Mammary epithelial cell (primary cell): ENCODE results near the gene SCGN.

ENCODE experiments used
- EZH2 ChIP-seq: IDR thresholded peaks from 2 replicates; pipeline ENCODE4 v1.6.1; 2012; ENCODE audit warnings: low read length, inconsistent platforms, borderline replicate concordance
- TF ChIP-seq, protein P1 (sequence below), 2 donors: IDR thresholded peaks in 1 of 2; conservative IDR thresholded peaks in 1 of 2; 2 replicates each; pipeline ENCODE4 v1.5.1; 2011 to 2012; ENCODE audit warnings: inconsistent platforms in 2 of 2, low read length in 2 of 2, mild to moderate bottlenecking in 2 of 2, control low read depth in 1 of 2, low read depth in 1 of 2; ENCODE audit not compliant: insufficient read depth in 1 of 2; ENCODE audit errors: extremely low read depth in 1 of 2

- TF ChIP-seq, protein P1, sequence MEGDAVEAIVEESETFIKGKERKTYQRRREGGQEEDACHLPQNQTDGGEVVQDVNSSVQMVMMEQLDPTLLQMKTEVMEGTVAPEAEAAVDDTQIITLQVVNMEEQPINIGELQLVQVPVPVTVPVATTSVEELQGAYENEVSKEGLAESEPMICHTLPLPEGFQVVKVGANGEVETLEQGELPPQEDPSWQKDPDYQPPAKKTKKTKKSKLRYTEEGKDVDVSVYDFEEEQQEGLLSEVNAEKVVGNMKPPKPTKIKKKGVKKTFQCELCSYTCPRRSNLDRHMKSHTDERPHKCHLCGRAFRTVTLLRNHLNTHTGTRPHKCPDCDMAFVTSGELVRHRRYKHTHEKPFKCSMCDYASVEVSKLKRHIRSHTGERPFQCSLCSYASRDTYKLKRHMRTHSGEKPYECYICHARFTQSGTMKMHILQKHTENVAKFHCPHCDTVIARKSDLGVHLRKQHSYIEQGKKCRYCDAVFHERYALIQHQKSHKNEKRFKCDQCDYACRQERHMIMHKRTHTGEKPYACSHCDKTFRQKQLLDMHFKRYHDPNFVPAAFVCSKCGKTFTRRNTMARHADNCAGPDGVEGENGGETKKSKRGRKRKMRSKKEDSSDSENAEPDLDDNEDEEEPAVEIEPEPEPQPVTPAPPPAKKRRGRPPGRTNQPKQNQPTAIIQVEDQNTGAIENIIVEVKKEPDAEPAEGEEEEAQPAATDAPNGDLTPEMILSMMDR (conservative IDR thresholded peaks at IDR 0.05 in 1 of 2, IDR thresholded peaks at IDR 0.05 in 1 of 2; ENCODE audit: extremely low read depth in 1 of 2, insufficient read depth in 1 of 2, low read depth in 1 of 2, low read length in 2 of 2), result no peak
- TF ChIP-seq EZH2, result no peak
Observed at GRCh38 chr6:25698631-25699030, 46.6 kb downstream of the SCGN start.
